ENCODE measurements around the gene RHO.

The RHO gene

GRCh38 chr3:129559565-129560079, 31.2 kb downstream of the RHO start:
- DNase-seq (ENCODE audit: low read depth in 2 of 2), result no peak

DNA sequence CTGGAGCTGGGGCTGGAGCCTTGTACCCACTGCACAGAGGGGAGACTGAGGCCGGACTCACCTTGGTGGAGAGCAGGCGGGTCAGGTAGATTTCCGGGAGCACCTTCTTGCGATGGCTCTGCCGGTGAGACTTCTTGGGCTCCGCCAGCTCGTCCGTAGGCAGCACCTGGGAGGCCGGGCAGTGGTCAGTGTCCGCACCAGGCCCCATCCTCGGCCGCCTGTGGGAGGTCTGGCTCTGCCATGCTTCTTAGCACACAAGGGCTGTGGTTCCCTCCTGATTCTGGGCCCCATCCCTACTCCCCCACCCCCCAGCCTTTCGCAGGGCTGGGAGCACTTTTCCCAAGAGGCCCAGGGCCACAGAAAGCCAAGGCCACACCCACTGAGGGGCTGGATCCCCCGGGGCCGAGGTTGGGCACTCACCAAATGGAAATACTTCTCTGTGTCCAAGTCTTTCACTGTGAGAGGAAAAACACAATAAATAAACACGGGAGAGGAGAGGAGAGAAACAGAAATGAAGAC, 31.9 kb downstream of the RHO start:
- no peak for DNase-seq (ENCODE audit: low read depth in 2 of 2)

- no peak for DNase-seq (ENCODE audit: low read depth in 2 of 2)
Observed at GRCh38 chr3:129560911-129561594, 32.6 kb downstream of the RHO start.

DNA sequence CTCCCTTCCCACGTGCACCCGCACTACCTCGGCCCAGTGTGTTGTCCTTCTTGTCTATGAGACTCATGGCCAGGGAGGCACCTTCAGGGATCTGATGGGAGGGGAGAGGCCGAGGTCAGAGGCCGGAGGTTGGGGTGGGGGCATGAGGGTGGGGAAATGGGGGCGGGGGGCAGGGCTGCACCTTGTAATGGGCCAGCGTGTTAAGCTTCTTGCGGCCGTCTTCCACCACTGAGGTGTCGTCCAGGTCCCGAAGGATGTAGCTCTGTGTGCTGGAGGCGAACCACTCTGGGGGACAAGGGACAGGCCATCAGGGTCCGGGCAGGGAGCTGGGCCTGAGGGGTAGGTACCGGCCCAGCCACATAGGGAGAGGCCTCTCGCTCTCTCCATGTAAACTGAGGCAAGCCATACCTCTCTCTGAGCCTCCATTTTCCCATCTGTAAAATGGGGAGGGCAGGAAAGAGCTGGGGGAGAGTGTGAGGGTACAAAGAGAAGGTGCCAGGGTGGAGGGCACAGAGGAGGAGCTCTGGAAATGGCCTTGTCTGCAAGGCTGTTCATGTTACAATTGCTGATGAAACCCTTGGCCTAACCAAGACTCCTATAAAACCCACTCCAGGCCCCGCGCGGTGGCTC, 33.3 kb downstream of the RHO start:
- DNase-seq (ENCODE audit: low read depth in 2 of 2), result no peak

GRCh38 chr3:129562803-129563202, 34.4 kb downstream of the RHO start:
- no peak for DNase-seq (ENCODE audit: low read depth in 2 of 2)

DNA sequence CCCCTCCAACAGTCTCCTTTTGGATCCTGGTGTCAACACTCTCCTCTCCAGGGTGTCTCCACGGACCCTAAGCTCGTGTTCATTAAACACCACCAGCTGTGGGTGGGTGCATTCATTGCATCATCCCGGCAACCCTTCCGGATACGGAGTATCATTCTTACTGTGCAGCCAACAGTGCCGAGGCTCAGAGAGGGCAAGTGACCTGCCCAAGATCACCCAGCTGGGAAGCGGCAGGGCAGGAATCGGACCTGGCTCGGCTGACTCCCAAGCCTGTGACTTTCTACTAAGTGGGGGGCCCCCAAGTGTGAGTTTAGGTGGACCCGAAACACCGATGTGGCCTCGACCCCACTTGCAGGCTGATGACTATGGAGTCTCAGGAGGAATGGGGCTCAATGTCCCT, 34.9 kb downstream of the RHO start:
- DNase-seq (ENCODE audit: low read depth in 2 of 2), result no peak

- no peak for DNase-seq (ENCODE audit: low read depth in 2 of 2)
Observed at GRCh38 chr3:129563850-129564535, 35.6 kb downstream of the RHO start.

GRCh38 chr3:129564981-129565644, 36.7 kb downstream of the RHO start:
- no peak for DNase-seq (ENCODE audit: low read depth in 2 of 2)

GRCh38 chr3:129565902-129566301, 37.5 kb downstream of the RHO start:
- DNase-seq (ENCODE audit: low read depth in 2 of 2), result no peak

DNA sequence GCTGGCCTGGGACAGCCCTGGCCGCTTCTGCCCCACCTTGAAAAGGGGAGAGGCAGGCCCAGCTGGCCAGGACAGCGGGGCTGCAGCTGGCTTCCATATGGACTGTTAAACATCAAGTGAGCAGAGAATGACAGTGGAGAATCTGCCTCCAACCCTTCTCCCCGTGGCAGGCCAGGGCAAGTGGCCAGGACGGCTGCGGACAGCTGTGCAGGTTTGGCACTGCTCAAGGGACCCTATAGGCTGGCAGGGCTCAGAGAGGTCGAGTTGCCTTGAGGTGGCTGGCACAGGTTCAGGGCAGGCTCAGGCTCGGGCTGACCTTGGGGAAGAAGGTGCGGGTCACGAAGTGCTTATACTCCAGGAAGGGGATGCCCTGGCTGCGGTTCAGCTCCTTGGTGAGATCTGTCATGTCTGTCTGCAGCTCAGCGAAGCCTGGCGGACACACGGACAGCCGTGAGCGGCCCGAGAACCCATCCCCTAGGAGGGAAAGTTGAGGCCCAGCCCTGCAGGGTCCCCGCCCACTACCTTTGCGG, 38.8 kb downstream of the RHO start:
- no peak for DNase-seq (ENCODE audit: low read depth in 2 of 2)

GRCh38 chr3:129567939-129568338, 39.5 kb downstream of the RHO start:
- no peak for DNase-seq (ENCODE audit: low read depth in 2 of 2)

- no peak for DNase-seq (ENCODE audit: low read depth in 2 of 2)
Observed at GRCh38 chr3:129569856-129570255, 41.4 kb downstream of the RHO start.

- no peak for DNase-seq (ENCODE audit: low read depth in 2 of 2)
Observed at GRCh38 chr3:129571605-129572547, 43.4 kb downstream of the RHO start.

GRCh38 chr3:129572603-129573002, 44.2 kb downstream of the RHO start:
- DNase-seq (ENCODE audit: low read depth in 2 of 2), result no peak

DNA sequence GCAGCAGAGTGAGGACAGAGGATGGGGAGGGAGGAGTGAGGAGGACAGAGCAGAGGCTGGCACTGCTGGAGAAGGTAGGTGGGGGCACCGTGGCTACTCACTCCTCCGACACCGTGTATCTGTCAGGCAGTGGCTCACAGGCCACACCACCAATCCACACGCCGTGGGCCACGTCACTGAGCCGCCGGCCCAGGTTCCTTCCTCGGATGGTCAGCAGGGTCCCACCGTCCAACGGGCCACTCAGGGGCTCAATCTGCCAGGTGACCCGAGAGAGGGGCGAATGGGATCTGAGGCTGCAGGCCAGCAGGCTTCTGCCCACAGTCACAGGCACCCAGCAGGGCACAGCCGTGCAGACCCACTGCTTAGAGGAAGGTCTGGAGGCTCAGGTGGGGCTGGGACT, 45.1 kb downstream of the RHO start:
- no peak for DNase-seq (ENCODE audit: low read depth in 2 of 2)

GRCh38 chr3:129574206-129574605, 45.8 kb downstream of the RHO start:
- DNase-seq (ENCODE audit: low read depth in 2 of 2), result no peak

- no peak for DNase-seq (ENCODE audit: low read depth in 2 of 2)
Observed at GRCh38 chr3:129575233-129575996, 47.0 kb downstream of the RHO start.

DNA sequence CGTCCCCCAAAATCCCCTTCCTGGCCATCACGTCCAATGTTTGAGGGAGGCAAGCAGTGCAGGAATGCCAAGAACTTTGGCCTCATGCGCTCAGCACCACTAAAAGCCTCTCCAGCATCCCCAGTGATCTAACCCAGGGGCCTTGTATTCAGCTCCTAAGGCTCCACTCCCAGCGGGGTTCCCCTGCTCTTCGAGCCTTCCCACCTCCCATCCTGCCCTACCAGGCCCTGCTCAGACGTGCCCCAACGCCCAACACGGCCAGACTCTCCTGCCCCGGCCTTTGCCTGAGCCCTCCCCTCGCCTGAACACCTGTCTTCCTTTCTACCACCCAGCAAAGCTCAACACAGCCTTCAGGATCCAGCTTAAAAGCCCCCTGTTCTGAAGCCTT, 47.6 kb downstream of the RHO start:
- no peak for DNase-seq (ENCODE audit: low read depth in 2 of 2)

GRCh38 chr3:129576514-129577352, 48.3 kb downstream of the RHO start:
- DNase-seq (ENCODE audit: low read depth in 2 of 2), result peak; percentile 12 to 31
